ENCODE results near the gene ZSCAN31. TPM values are rescaled to one million over a fixed set of nuclear protein-coding genes. Genes with fewer than 3 reads are reported as not detected.

The ZSCAN31 gene
- total RNA-seq, 1 experiment from 2014 or later, result 10.1 TPM

DNA sequence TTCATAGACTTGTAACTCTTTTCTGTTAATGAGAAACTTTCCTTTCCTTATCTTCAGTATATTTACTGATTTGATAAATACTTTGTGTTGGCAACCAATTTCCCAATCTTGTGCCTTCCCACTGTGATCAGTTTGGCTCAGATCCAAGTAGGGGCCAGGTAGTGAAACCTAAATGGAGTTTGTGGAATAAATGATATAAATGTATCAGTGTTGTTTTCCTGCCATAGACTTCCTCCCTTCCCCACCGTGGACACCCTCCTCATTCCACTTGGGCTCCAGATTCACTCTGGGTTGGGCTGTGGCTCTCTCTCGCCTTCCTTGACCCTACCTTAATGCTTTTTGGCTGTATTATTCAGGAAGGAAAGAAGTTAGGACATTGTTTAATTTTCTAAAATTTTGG lies 15.1 kb upstream of the ZSCAN31 start:
- Histone ChIP-seq H2AFZ (ENCODE audit: low read depth, low read length, poor library complexity, severe bottlenecking) (no peak overlapping the region), H3K9ac (ENCODE audit: low read length) (peak overlapping the region; percentile 79), H3K4me1 (ENCODE audit: control insufficient read depth in 1 of 2, insufficient read depth in 2 of 2, low read length in 2 of 2) (peaks cover 35 to 58% of the 10 kb centered on the region in 2 experiments), H3K79me2 (ENCODE audit: insufficient read depth, low read length) (peaks cover 58% of the 10 kb centered on the region), H4K20me1 (ENCODE audit: insufficient read depth) (no peaks in the 10 kb centered on the region), H3K27ac (ENCODE audit: low read depth, low read length) (peak overlapping the region; percentile 82; the same call in 1 of the 2 replicates), H3K27me3 (ENCODE audit: insufficient read depth, low read length) (no peaks in the 10 kb centered on the region), H3K36me3 (ENCODE audit: control insufficient read depth in 1 of 2, insufficient read depth in 2 of 2, low read length in 2 of 2) (0 out of 4 replicates have a peak, but pooled peaks cover 0 to 4% of the 10 kb centered on the region in 2 experiments), H3K4me2 (ENCODE audit: low read length) (peak overlapping the region; percentile 94), H3K9me3 (ENCODE audit: control insufficient read depth in 1 of 2, insufficient read depth in 1 of 2, low read depth in 1 of 2, low read length in 2 of 2) (no peaks in the 10 kb centered on the region), H3K4me3 (replicated peaks in 1 of 2; ENCODE audit: low read depth in 1 of 2, low read length in 2 of 2) (peak overlapping the region; percentile 86 to 89), H3K9me2 (ENCODE audit: insufficient read depth) (no peaks in the 10 kb centered on the region)
- ChIA-PET POLR2A (interaction anchor here (2.4 to 2.7 kb wide), 2 partner anchors 15 to 84 kb away, joined by 7 to 14 read pairs; partner anchors contain the start of genes ZSCAN26 and ZSCAN31), RAD21 (ENCODE audit: low non-redundant PET in 1 of 2, low total read pairs in 2 of 2, uncharacterized antibody in 2 of 2, unreplicated experiment in 2 of 2) (no interaction called here), CTCF (no interaction called here)
- TF ChIP-seq POLR2AphosphoS5 (IDR thresholded peaks at IDR 0.05; ENCODE audit: low read depth, low read length), result no peak
- TF ChIP-seq EGR1 (IDR thresholded peaks at IDR 0.05; ENCODE audit: low read depth), result no peak
- no peak for ATAC-seq
- intact Hi-C loops (cut with micrococcal nuclease), result loop anchor here (5.0 to 10.0 kb wide), 3 partner anchors 124 to 446 kb away; partner anchors contain the start of gene ZSCAN9
- BruUV-seq (replicated peaks), result no TSS peak
- no peak for DNase-seq (ENCODE audit: low read depth, low spot score)

DNA sequence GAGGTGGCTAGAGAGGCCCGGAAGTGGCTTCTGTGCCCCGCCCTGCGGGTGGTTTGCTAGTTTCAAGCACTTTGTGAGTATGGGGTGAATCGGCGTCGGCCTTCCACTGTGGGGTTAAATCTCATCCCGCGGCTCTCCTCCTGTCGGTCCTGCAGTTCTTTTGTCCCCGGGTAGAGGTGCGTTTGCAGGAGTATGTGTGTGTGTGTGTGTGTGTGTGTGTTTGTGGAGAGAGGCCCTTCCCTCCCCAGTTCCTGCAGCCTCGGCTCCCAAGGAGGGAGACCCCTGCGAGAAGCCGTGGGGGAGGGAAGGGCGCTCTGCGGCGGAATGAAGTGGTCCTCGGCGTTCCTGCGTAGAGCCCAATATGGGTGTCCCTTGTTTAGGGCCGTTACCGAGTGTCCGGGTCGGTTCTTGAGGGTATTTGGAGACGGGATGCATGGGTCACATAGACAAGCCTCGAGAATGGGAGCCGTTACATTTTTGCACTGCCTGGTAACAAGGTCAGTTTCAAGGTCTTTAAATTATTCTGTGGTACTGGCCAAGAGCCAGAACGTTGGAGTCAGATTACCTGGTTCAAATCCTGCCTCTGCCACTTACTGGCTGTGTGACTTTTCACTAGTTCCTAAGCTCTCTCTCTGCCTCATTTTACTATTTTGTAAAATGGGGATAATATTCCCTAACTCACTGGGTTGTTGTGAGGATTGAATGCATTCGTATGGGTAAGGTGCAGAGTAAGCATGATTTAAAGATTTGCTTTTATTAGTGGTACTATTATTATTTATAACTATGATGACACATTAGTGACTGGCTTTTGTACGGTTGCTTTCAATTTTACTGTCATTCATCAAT lies 14.2 kb upstream of the ZSCAN31 start, which contains the start of gene ZKSCAN3:
Gene ZKSCAN3 (plus strand): TSS at position 56 of the 846 bp plus-strand sequence. CDS start 9,640 bp downstream, outside the sequence.
- ATAC-seq (peak; percentile 88), DNase-seq (ENCODE audit: low read depth, low spot score) (peak; percentile 80)
- RAD21 ChIA-PET (ENCODE audit: low non-redundant PET in 1 of 2, low total read pairs in 2 of 2, uncharacterized antibody in 2 of 2, unreplicated experiment in 2 of 2), result interaction anchor here in 1 of 2 experiments (0.9 kb wide), 1 partner anchor 209 kb away, joined by 3 read pairs; the partner anchor contains the start of gene ZKSCAN8
- POLR2A ChIA-PET, result interaction anchor here (0.7 to 2.7 kb wide), 6 partner anchors 14 to 663 kb away, joined by 3 to 14 read pairs (median 4); partner anchors contain the start of genes ZKSCAN8, ZSCAN26 and ZSCAN31
- H3K9me2 ChIP-seq (ENCODE audit: insufficient read depth), result no peaks in the 10 kb centered on the region
- H3K4me2 ChIP-seq (ENCODE audit: low read length), result peak within 1 kb of the TSS; percentile 94
- peak within 1 kb of the TSS; percentile 86 to 89 for H3K4me3 ChIP-seq (replicated peaks in 1 of 2; ENCODE audit: low read depth in 1 of 2, low read length in 2 of 2)
- CTCF ChIA-PET, result no interaction called here
- TSS peak; percentile 86 for BruUV-seq (replicated peaks)
- intact Hi-C loops (cut with micrococcal nuclease), result loop anchor here (5.0 to 10.0 kb wide), 3 partner anchors 123 to 445 kb away; partner anchors contain the start of gene ZSCAN9
- 0 out of 4 replicates have a peak, but pooled peaks cover 0 to 4% of the 10 kb centered on the region in 2 experiments for H3K36me3 ChIP-seq (ENCODE audit: control insufficient read depth in 1 of 2, insufficient read depth in 2 of 2, low read length in 2 of 2)
- peaks cover 53% of the 10 kb centered on the region for H3K79me2 ChIP-seq (ENCODE audit: insufficient read depth, low read length)
- H3K9me3 ChIP-seq (ENCODE audit: control insufficient read depth in 1 of 2, insufficient read depth in 1 of 2, low read depth in 1 of 2, low read length in 2 of 2), result no peaks in the 10 kb centered on the region
- no peaks in the 10 kb centered on the region for H3K27me3 ChIP-seq (ENCODE audit: insufficient read depth, low read length)
- H3K27ac ChIP-seq (ENCODE audit: low read depth, low read length), result peak within 1 kb of the TSS; percentile 82
- peak within 1 kb of the TSS; percentile 97 for H2AFZ ChIP-seq (ENCODE audit: low read depth, low read length, poor library complexity, severe bottlenecking)
- peak within 1 kb of the TSS; percentile 79 for H3K9ac ChIP-seq (ENCODE audit: low read length)
- peaks cover 31 to 48% of the 10 kb centered on the region in 2 experiments for H3K4me1 ChIP-seq (ENCODE audit: control insufficient read depth in 1 of 2, insufficient read depth in 2 of 2, low read length in 2 of 2)
- H4K20me1 ChIP-seq (ENCODE audit: insufficient read depth), result no peaks in the 10 kb centered on the region
- TF ChIP-seq CEBPB (IDR thresholded peaks at IDR 0.05; ENCODE audit: low read depth), result 0 out of 2 replicates have a peak, but pooled peaks have one; percentile 12
- no peak for TF ChIP-seq FOSL1 (IDR thresholded peaks at IDR 0.05; ENCODE audit: low read depth)
- TF ChIP-seq POLR2A (IDR thresholded peaks at IDR 0.05; ENCODE audit: borderline replicate concordance, extremely low read depth, insufficient read depth, insufficient read length), result peak; percentile 81
- TF ChIP-seq TCF7L2 (IDR thresholded peaks at IDR 0.05; ENCODE audit: borderline replicate concordance, extremely low read depth, insufficient read depth, insufficient read length), result peak; percentile 43
- no peak for TF ChIP-seq EZH2phosphoT487 (IDR thresholded peaks at IDR 0.05; ENCODE audit: borderline replicate concordance)
- TF ChIP-seq, protein P1, sequence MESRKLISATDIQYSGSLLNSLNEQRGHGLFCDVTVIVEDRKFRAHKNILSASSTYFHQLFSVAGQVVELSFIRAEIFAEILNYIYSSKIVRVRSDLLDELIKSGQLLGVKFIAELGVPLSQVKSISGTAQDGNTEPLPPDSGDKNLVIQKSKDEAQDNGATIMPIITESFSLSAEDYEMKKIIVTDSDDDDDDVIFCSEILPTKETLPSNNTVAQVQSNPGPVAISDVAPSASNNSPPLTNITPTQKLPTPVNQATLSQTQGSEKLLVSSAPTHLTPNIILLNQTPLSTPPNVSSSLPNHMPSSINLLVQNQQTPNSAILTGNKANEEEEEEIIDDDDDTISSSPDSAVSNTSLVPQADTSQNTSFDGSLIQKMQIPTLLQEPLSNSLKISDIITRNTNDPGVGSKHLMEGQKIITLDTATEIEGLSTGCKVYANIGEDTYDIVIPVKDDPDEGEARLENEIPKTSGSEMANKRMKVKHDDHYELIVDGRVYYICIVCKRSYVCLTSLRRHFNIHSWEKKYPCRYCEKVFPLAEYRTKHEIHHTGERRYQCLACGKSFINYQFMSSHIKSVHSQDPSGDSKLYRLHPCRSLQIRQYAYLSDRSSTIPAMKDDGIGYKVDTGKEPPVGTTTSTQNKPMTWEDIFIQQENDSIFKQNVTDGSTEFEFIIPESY (IDR thresholded peaks at IDR 0.05; ENCODE audit: extremely low read depth, insufficient replicate concordance, low read length), result peak; percentile 36
- 0 out of 2 replicates have a peak, but pooled peaks have one; percentile 11 for TF ChIP-seq EGR1 (IDR thresholded peaks at IDR 0.05; ENCODE audit: low read depth)
- no peak; the same call in none of the 2 replicates for TF ChIP-seq CBX3 (IDR thresholded peaks at IDR 0.05; ENCODE audit: low read depth)
- TF ChIP-seq, protein P2, sequence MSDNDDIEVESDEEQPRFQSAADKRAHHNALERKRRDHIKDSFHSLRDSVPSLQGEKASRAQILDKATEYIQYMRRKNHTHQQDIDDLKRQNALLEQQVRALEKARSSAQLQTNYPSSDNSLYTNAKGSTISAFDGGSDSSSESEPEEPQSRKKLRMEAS (IDR thresholded peaks at IDR 0.05), result peak; percentile 64
- peak; percentile 15; the same call in 1 of the 2 replicates for TF ChIP-seq SRF (IDR thresholded peaks at IDR 0.05; ENCODE audit: low read depth)
- TF ChIP-seq ATF3 (IDR thresholded peaks at IDR 0.05), result no peak
- peak; percentile 39 for TF ChIP-seq JUND (IDR thresholded peaks at IDR 0.05)
- TF ChIP-seq SP1 (IDR thresholded peaks at IDR 0.05; ENCODE audit: low read depth), result no peak; the same call in 1 of the 2 replicates
- TF ChIP-seq RAD21 (IDR thresholded peaks at IDR 0.05; ENCODE audit: low read depth), result 0 out of 2 replicates have a peak, but pooled peaks have one; percentile 10
- no peak for TF ChIP-seq YY1 (IDR thresholded peaks at IDR 0.05; ENCODE audit: extremely low read depth, insufficient replicate concordance, low read depth, low read length)
- peak; percentile 56; the same call in 1 of the 2 replicates for TF ChIP-seq SIN3A (IDR thresholded peaks at IDR 0.05; ENCODE audit: low read depth)
